Measurements from ENCODE around the gene MEIKIN.

DNA sequence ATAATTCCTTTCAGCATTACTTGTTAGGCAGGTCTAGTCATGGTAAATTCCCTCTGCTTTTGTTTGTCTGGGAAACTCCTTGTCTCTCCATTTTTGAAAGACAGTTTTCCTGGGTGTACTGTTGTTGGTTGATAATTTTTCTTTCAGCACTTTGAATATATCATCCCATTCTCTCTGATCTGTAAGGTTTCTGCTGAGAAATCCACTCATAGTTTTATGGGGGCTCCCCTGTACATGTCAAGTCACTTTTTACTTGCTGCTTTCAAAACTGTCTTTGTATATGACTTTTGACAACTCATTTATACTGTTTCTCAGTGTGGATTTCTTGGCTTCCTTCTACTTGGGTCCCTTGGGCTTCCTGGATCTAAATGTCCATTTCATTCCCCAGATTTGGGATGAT is 16.5 kb downstream of the MEIKIN start:
- TF ChIP-seq ZNF274 (IDR thresholded peaks at IDR 0.05; ENCODE audit: low read depth, low read length) = no peak
- TF ChIP-seq SUZ12 (IDR thresholded peaks at IDR 0.05; ENCODE audit: extremely low read depth, insufficient read depth, insufficient read length) = no peak

Data from NT2/D1 (cell line).